ENCODE results near the gene REEP2. TPM values are rescaled to one million over a fixed set of nuclear protein-coding genes. Genes with fewer than 3 reads are reported as not detected.
A peak's percentile ranks its signal among the peaks of the same experiment; 100 is the strongest.
"Not testable (repeated sequence)": the region's sequence is repeated elsewhere in the genome, so short reads cannot be mapped to it uniquely, and the experiment has no call there.

The REEP2 gene
- 10 to 100 TPM; 11.4 to 13.9 (median 12.7) TPM for polyA plus RNA-seq (ENCODE audit: insufficient read length in 3 of 3)
- long read RNA-seq, donor 1, partial matches to known transcripts = 0 of 1 reads
- long read RNA-seq, donor 1, other reads (novel, unspliced or antisense) = 0 of 1 reads
- long read RNA-seq, donor 2, partial matches to known transcripts = 0 of 5 reads
- long read RNA-seq, donor 2, other reads (novel, unspliced or antisense) = 0 of 5 reads
- long read RNA-seq, donor 3 = 0 reads
- long read RNA-seq, donor 4, partial matches to known transcripts = 0 of 3 reads
- long read RNA-seq, donor 4, other reads (novel, unspliced or antisense) = 0 of 3 reads
- long read RNA-seq, donor 5, partial matches to known transcripts = 0 of 3 reads
- long read RNA-seq, donor 5, other reads (novel, unspliced or antisense) = 0 of 3 reads
- long read RNA-seq, donor 6, partial matches to known transcripts = 0 of 2 reads
- long read RNA-seq, donor 6, other reads (novel, unspliced or antisense) = 0 of 2 reads
- long read RNA-seq, donor 7, partial matches to known transcripts = 242 of 308 reads
- long read RNA-seq, donor 7, other reads (novel, unspliced or antisense) = 63 of 308 reads
- long read RNA-seq, donor 8, partial matches to known transcripts = 0 of 3 reads
- long read RNA-seq, donor 8, other reads (novel, unspliced or antisense) = 0 of 3 reads
- long read RNA-seq, donor 9, partial matches to known transcripts = 0 of 1 reads
- long read RNA-seq, donor 9, other reads (novel, unspliced or antisense) = 0 of 1 reads
- long read RNA-seq, donor 10, partial matches to known transcripts = 0 of 4 reads
- long read RNA-seq, donor 10, other reads (novel, unspliced or antisense) = 0 of 4 reads
- long read RNA-seq, donor 11, partial matches to known transcripts = 0 of 2 reads
- long read RNA-seq, donor 11, other reads (novel, unspliced or antisense) = 0 of 2 reads
- long read RNA-seq, donor 12, partial matches to known transcripts = 0 of 3 reads
- long read RNA-seq, donor 12, other reads (novel, unspliced or antisense) = 0 of 3 reads
- long read RNA-seq, donor 13, partial matches to known transcripts = 0 of 2 reads
- long read RNA-seq, donor 13, other reads (novel, unspliced or antisense) = 0 of 2 reads
- long read RNA-seq, donor 14, partial matches to known transcripts = 0 of 2 reads
- long read RNA-seq, donor 14, other reads (novel, unspliced or antisense) = 0 of 2 reads
- long read RNA-seq, donor 15, partial matches to known transcripts = 0 of 6 reads
- long read RNA-seq, donor 15, other reads (novel, unspliced or antisense) = 0 of 6 reads
- long read RNA-seq, donor 16, partial matches to known transcripts = 0 of 1 reads
- long read RNA-seq, donor 16, other reads (novel, unspliced or antisense) = 0 of 1 reads

GRCh38 chr5:138438724-138439476 is at the start of gene REEP2:
Gene REEP2 (plus strand): TSS chr5:138439057. CDS start chr5:138439209, 152 bp downstream.
- DNase-seq = peak; percentile 68

GRCh38 chr5:138389332-138389731 is 49.5 kb upstream of the REEP2 start:
- no peak for DNase-seq

GRCh38 chr5:138389911-138390310 is 48.9 kb upstream of the REEP2 start:
- not testable (repeated sequence) for DNase-seq

- no peak for DNase-seq
Measured at GRCh38 chr5:138391859-138392386, 46.9 kb upstream of the REEP2 start.

GRCh38 chr5:138402640-138403039 is 36.2 kb upstream of the REEP2 start:
- DNase-seq = no peak

- DNase-seq = no peak
Measured at GRCh38 chr5:138408023-138408422, 30.8 kb upstream of the REEP2 start.

- DNase-seq = not testable (repeated sequence)
Measured at GRCh38 chr5:138410996-138411640, 27.7 kb upstream of the REEP2 start.

GRCh38 chr5:138418444-138418843 is 20.4 kb upstream of the REEP2 start:
- no peak for DNase-seq

- no peak for DNase-seq
Measured at GRCh38 chr5:138425079-138425478, 13.8 kb upstream of the REEP2 start.

- no peak for DNase-seq
Measured at GRCh38 chr5:138435943-138436342, 2.9 kb upstream of the REEP2 start.

GRCh38 chr5:138438003-138438723 is 694 bp upstream of the REEP2 start:
- no peak for DNase-seq

- no peak for DNase-seq
Measured at GRCh38 chr5:138439477-138440158, 761 bp downstream of the REEP2 start.

- DNase-seq = no peak
Measured at GRCh38 chr5:138440159-138441073, 1.6 kb downstream of the REEP2 start.

GRCh38 chr5:138441221-138441620 is 2.4 kb downstream of the REEP2 start:
- DNase-seq = no peak

GRCh38 chr5:138444078-138444773 is 5.4 kb downstream of the REEP2 start:
- DNase-seq = no peak

GRCh38 chr5:138444774-138445546 is 6.1 kb downstream of the REEP2 start:
- DNase-seq = no peak
